Fibroblast of skin of right biceps (primary cell): ENCODE results near the gene PLA2G2D.

Source experiments
- DNase-seq: peaks from one replicate; pipeline ENCODE4 v3.0.0-alpha.2; 2013

Gene PLA2G2D

DNA sequence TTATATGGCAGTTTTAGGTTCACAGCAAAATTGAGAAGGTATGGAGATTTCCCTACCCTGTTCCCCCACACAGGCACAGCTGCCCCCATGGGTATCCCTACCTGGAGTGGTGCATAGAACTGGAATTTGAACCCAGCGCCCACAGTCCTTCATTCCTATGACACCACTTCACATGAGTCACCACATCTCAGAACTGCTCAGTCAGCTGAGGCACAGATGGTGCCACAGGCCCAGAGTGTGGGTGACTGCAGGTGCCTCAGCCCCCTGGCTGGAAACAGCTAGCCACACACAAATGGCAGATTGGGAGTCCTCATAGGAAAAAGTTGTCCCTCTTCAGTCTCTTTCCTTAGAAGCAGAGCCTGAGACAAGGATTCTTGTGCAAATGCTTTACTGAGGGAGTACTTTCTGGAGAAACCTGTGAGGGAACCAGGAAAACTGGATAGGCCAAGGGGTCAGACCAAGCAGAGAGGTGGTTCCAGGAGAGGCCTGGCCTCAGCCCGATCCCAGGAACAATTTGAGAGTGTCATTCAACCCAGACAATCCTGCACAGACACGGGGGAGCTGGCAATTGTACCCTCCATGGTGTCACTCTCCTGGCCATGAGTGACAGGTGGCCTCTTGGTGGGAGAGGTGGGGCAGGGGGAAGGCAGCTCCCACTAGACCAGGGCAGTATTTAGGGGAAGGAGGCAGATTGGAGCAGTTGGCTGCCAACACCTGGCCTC, 6.9 kb downstream of the PLA2G2D start:
- no peak for DNase-seq

DNA sequence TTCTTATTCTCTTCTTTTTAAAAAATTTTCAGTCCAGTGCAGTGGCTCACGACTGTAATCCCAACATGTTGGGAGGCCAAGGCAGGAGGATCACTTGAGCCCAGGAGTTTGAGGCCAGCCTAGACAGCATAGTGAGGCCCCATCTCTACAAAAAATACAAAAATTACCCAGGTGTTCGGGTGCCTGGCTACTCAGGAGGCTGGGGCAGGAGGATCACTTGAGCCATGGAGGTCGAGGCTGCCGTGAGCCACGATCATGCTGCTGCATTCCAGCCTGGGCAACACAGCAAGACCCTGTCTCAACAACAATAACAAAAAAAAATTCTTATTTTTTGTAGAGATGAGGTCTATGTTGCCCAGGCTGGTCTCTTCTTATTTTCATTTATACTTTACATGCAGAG, 7.9 kb downstream of the PLA2G2D start:
- no peak for DNase-seq

DNA sequence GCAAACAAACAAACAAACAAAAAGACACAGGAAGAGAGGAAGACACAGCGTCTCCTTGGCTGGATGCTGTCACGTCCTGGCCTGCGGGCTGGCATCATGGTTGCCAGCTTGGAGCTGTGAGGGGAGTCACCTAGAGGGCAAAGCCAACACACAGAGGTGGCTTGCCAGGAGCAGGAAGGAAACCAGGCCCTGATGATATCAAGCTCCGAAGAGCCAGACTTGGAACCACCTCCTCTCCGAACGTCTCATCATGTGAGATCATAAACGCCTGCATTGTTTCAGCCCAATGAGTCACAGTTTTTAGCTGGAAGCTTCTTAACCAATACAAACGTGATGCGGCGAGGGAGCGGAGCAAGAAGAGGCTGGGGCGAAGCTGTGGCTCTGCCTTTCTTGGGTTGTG, 8.7 kb downstream of the PLA2G2D start:
- peak; percentile 17 for DNase-seq

DNA sequence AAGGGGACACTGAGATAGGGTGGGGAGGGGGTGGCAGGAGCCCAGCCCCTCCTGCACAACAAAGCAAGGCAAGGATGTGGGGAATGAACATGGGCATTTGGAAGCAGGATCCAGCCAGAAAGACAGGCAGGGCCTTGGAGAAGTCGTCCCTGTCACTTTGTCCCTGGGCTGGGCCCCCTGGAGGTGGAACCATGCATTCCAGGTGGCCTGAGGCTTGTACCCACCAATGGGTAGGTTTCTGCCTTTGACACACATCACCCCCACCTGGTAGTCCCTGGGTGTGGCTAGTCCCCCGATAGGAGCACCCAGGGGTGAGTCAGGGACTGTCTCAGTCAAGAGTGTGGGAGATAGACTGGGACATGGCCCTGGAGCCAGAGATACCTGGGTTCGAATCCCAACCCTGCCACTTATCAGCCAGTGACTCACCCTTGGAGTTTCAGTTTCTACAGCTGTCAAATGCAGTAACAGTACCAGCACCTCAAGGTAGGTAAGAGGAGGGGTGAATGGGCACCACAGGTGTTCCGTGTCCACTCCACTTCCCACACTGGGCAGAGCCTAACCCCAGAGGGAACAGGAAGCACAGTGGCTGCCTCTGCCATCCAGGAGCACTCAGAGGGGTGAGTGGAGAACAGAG, 10.0 kb downstream of the PLA2G2D start:
- no peak for DNase-seq

DNA sequence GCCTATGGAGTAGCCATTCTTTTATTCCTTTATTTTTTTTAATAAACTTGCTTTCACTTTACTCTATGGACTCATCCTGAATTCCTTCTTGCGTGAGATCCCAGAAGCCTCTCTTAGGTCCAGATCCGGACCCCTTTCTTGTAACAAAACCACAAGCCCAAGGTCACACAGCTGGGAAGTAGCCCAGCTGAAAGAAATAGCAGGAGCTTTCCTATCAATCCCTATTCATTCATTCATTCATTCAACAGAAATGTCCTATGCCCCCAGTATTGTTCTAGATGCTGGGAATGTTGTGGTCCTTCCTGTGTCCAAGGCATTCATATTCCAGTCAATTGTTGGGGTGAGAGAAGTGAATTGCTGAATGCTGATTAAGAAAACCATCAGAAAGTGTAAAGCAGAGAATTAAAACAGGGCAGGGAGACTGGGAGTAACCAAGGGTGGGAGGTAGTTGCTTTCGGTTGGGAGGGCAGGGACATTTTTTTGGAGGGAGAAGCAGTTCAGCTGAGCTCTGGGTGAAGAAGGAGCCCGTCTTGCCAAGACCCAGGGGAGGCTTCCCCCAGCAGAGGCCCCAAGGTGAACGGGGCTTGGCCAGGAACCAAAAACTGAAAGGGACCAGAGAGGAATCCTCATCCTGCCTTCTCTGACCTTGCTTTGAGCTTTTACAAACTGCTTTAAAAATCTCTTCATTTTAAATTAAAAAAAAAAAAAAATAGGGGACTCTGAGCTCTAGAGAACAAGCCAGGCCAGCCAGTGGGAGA, 10.8 kb downstream of the PLA2G2D start:
- no peak for DNase-seq

DNA sequence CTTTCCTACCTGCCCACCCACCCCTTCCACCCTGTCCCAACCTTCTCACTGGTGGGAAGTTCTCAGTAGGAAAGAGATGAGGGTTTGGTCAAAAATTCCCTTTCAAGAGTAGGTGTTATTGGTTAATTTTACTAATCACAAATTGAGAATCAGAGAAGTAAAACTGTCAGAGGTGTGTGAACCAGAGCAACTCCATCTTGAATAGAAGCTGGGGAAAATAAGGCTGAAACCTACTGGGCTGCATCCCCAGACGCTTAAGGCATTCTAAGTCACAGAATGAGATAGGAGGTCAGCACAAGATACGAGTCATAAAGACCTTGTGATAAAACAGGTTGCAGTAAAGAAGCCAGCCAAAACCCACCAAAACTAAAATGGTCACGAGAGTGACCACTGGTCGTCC, 11.5 kb downstream of the PLA2G2D start:
- DNase-seq: no peak

DNA sequence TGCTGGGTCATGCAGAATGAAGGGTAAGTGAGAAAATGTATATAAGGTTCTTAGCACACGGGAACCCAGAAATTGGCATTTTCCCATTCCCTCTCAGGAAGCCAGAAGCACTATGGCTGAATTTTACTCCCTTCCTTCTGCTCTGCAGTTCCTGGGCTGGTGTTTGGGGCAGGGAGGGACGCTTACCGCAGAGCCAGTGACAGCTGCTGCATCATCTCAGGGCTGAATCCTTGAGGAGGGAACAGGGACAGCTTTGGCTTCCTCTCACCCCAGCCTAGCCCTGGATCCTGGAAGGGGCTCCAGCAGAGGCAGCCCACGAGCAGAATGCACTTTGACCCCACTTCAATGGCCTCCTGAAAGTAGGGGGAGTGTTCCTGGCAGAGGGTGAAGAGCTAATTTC, 12.0 kb downstream of the PLA2G2D start:
- no peak for DNase-seq

DNA sequence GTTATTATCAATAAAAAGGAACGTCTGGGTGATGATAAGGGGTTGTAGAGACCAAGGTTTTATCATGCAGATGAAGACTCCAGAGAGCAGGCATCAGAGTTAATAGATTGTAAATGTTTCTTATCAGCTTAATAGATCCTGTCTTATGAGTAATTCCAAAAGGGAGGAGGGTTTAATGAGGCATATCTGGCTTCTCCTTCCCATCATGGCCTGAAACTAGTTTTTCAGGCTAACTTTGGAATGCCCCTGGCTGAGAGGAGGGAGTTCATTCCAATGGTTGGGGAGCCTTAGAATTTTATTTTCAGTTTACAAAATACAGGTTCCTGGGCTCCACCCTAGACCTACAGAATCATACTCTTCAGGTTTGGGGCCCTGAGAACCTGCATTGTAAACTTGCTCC, 13.5 kb downstream of the PLA2G2D start:
- DNase-seq: no peak

DNA sequence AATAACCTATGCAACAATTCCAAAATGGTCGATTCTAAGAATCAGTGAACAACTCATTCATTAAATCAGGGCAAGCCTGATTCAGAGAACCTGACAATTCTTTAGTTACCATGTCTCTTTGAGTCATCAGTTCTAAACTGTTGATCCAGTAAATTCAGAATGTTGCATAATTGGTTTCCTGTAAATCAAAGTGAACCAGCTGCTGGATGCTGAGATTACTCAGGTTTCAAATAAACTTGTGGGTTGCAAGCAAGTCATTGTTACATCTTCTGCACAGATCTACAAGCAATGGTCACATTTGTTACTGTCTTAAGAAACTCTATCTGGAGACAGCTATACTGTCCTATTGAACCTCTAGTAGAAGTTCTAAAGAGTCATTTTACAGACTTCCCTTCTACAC, 16.5 kb downstream of the PLA2G2D start:
- peak; percentile 34 for DNase-seq

DNA sequence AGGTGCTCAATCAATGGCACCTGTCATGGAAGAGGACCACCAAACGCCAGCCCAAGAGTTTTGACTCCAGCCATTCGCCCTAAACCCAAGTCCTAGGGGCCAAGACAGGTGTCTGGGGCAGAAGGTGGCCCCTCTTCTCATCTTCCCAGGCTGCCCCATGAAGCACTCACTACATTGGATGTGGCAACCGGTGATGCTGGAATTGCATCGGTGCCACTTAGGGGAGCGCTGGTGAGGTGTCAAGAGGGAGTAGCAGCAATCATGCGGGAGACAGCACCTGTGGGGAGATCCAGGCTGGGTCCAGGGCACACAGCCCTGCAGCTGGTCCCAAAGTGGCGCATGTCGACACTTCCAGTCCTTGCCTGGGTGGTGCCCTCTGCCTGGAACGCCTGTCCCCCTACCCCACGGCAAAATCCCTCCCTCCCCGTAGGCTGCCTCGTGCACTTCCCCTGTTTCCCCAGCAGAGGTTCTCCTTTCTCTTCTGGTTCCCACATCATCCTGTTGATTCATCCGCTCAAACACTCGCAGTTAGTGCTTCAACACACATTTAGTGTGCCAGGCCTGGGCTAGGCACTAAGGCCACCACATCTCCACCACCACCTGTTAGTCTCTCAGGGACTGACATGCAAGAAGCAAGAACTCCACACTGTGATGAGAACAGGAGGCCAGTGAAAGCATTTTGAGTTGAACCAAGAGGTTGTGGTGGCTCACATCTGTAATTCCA, 18.5 kb downstream of the PLA2G2D start:
- DNase-seq: peak; percentile 43

DNA sequence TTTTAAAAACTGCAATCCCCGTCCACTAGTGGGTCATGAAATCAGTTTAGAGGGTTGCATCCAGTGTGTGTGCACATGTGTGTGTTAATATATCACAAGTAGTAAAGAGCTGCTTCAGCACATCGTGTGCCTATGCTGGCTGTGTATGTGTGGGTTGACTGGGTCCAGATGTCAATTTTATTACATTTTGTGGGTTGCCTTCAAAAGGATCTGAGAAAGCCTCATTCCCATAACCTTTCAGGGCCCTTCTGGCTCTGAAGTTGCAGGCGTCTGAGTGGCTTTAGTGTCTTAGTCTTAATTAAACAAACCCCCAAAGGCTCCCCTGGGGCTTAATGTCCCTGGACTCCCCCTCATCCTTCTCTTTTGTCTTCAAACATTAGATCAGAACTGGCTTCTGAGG, 19.8 kb downstream of the PLA2G2D start:
- DNase-seq: no peak

DNA sequence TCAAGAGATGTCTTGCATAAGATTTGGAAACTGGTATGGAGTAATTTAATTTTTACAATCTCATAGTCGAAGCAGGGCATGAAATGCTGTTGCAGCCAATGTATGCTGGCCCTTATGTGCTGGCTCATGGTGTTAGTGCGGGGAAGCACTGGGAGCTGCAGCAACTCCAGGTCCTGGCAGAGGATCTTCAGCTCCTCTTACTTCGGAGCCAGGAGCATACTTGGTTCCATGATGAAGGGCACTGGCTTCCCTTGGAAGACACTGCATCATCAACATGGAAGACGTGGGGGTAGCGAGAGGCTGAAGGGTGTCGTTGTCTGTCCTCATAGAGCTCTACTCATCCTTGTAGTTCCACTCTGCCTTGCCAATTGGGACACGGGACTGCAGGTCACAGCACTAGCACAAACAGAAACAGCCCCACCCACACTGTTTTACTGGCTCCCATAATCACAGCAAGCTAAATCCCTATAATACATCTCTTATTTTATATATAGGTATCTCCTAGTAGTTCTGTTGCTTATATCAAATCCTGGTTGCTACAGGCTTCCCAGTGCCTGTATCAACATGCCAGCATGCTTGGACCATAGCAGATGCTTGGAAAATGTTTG, 22.4 kb downstream of the PLA2G2D start:
- DNase-seq: no peak

DNA sequence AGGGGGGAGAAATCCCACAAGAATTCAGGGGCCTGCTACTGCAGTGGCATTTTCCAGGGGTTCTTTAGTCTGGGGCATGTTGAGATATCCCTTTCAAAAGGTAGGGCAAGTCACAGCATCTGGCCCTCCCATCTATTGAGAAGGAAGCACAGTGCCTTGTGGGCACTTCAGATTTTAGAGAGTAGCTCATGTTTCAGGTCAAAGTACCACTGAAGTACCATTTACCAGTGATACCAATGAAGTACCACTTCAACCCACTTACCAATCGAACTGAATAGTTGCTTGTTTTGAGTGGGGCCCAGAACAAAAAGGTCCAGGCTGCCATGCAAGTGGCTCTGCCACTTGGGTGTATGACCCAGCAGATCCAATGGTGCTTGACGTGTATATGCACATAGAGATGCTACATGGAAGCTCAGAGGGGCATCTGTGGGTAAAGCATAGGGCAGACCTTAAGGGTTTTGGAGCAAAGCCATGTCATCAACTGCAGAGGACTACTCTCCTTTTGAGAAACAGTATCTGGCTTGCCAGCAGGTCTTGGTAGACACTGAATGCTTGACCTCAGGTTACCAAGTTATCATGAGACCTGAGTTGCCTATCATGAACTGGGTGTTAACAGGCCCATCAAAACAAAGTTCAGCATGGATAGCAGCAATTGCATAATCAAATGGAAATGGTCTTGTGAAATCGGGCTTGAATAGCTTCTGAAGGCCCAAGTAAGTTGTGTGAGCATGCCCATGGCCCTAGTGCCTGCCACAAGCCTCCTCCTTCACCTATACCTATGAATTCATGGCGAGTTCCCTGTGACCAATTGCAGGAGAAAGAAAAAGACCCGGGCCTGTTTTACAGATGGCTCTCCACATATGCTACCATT, 23.5 kb downstream of the PLA2G2D start:
- DNase-seq: no peak

DNA sequence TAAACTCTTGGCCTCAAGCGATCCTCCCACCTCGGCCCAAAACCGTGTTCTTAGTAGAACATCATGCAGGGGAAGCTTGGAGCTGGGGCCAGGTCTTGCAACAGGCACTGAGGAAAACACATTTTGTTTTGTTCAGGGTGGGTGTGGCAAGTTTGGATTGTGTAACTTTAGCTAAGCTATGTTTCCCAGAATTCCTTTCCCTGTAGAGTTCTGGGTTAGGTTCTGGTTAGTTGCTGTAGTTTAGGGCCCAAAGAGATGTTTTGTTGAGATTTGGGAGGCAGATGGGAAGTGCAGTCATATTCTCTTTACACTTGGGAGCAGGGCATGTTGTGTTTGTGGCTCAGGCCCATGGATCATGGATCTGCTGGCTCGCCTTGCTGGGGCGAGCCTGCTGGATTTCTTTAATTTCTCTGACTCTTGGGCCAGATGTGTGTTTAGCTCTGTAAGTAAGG, 25.4 kb downstream of the PLA2G2D start:
- DNase-seq: no peak

DNA sequence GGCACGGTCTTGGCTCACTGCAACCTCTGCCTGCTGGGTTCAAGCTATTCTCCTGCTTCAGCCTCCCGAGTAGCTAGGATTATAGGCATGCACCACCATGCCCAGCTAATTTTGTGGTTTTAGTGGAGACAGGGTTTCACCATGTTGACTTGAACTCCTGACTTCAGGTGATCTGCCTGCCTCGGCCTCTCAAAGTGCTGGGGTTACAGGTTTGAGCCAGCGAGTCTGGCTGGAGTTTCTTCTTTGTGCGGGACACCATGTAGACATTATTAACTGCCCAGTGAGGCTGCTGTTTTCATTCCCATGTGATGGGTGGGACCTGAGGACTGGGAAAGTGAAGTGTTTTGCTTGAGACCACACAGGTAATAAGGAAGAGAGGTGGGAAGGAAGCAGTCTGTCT, 26.0 kb downstream of the PLA2G2D start:
- DNase-seq: no peak

DNA sequence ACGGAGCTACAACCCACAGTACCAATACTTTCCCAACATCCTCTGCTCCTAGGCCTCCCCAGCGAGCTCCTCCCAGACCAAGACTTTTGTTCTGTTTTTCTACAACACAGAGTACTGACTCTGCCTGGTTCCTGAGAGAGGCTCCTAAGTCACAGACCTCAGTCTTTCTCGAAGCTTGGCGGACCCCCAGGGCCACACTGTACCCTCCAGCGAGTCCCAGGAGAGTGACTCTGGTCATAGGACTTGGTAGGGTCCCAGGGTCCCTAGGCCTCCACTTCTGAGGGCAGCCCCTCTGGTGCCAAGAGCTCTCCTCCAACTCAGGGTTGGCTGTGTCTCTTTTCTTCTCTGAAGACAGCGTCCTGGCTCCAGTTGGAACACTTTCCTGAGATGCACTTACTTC, 28.7 kb downstream of the PLA2G2D start:
- DNase-seq: no peak

DNA sequence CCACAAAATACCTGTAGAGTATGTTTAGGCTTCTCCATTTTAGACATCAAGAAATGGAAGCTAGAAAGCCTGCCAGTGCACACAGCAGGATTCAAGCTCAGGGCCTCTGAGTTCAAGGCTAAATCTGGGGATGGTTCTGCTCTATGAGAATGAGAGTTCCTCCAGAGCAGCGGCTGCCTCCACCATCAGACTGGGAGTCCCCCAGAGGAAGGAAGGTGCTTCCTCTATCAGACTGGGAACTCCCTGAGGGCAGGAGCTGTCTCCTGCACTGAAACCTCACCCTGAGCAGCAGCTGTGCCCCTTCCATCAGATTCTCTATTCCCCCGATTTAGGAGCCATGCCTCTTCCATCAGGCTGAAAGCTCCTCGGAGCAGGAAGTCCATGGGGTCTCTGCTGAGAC, 29.2 kb downstream of the PLA2G2D start:
- DNase-seq: no peak

DNA sequence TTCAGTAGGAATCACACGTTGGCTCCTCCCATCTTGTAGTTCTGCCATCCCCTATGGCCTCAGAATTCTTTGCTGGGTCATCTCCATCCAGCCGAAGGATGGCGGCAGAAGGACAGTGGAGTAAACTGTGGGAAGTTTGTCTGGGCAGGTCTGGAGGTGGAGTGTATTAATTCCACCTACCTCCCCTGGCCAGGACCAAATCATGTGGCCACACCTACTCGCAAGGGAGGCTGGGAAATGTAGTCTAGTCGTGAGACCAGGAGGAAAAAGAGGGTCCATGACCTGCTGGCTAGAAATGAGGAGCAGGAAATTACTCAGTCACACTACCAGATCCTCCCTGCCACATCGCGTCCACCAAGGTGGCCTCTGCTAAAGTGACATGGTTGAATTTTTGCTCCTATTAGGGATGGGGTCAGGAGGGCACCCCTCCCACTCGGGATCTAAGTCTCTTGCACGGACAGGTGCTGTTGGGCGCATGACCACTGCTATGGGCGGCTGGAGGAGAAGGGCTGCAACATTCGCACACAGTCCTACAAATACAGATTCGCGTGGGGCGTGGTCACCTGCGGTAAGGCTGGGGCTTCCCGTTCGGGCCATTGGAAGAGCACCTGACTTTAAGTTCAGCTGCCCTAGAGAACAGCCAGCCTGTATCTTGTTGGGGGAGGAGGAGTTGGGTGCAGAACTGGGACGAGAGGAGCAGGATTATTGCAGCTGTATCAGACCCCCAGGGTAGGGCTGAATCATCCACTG, 29.8 kb downstream of the PLA2G2D start:
- no peak for DNase-seq

DNA sequence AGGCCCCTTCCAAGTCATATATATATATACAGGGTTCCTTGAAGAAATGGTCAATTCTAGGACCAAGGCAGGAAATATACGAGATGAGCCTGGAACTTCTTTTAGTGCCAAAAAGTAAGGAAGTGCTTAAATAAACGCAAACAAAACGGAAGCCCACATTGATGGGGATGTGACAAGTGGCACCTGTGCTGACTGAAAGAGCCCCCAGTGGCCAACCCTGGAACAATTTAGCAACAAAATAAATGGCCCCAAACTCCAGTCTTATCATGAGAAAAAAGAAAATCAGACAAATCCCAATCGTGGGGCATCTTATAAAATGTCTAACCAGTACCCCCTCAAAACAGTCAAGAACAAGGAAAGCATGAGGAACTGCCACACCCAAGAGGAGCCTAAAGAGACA, 31.7 kb downstream of the PLA2G2D start:
- no peak for DNase-seq

DNA sequence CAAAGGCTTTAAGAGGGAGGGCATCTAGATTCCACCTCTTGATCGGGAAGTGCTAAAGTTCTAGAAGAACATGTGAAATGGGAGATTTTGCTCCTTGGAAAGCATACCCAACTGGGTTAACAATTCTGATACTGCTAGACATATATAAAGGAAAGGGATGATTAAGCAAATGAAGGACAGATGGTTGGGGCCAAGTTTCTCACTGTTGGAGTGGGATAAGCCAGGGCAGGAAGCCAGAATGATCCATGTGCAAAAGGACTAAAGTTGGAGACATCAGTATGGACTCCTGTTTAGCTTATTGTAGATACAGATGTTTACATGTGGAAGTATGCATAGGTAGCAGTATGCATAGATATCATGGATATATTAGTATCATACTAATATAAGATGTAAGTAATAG, 32.5 kb downstream of the PLA2G2D start:
- DNase-seq: no peak
